ENCODE measurements around the gene CFLAR.
"Not testable (repeated sequence)": the region's sequence is repeated elsewhere in the genome, so short reads cannot be mapped to it uniquely, and the experiment has no call there.

Gene CFLAR

GRCh38 chr2:201116115-201116958, at the start of gene CFLAR:
TSS of gene CFLAR (plus strand) at chr2:201116164. CDS start at chr2:201129866, 13,702 bp downstream.
- DNase-seq = peak; percentile 92

GRCh38 chr2:201070948-201071478, 45.0 kb upstream of the CFLAR start:
- no peak for DNase-seq

- peak; percentile 96 for DNase-seq
These were observed 44.3 kb upstream of the CFLAR start, which contains the start of the genes HYCC2 and NDUFB3 for GRCh38 chr2:201071479-201072200. TSS of gene HYCC2 (minus strand) at chr2:201071671. CDS start at chr2:201024009, 47,662 bp downstream. TSS of gene NDUFB3 (plus strand) at chr2:201072001. CDS start at chr2:201078883, 6,882 bp downstream.

GRCh38 chr2:201072201-201072530, 43.8 kb upstream of the CFLAR start:
- no peak for DNase-seq

GRCh38 chr2:201073071-201073470, 42.9 kb upstream of the CFLAR start:
- DNase-seq = no peak

GRCh38 chr2:201074996-201075395, 41.0 kb upstream of the CFLAR start:
- no peak for DNase-seq

- DNase-seq = no peak
These were observed 31.1 kb upstream of the CFLAR start for GRCh38 chr2:201084863-201085262.

GRCh38 chr2:201090574-201090973, 25.4 kb upstream of the CFLAR start:
- DNase-seq = no peak

- DNase-seq = no peak
These were observed 22.4 kb upstream of the CFLAR start for GRCh38 chr2:201093573-201093972.

- no peak for DNase-seq
These were observed 15.5 kb upstream of the CFLAR start for GRCh38 chr2:201100497-201100896.

- no peak for DNase-seq
These were observed 10.2 kb upstream of the CFLAR start for GRCh38 chr2:201105759-201106158.

GRCh38 chr2:201107624-201108023, 8.3 kb upstream of the CFLAR start:
- DNase-seq = no peak

GRCh38 chr2:201108341-201108740, 7.6 kb upstream of the CFLAR start:
- no peak for DNase-seq

- DNase-seq = no peak
These were observed 6.8 kb upstream of the CFLAR start for GRCh38 chr2:201109186-201109585.

- DNase-seq = no peak
These were observed 5.3 kb upstream of the CFLAR start for GRCh38 chr2:201110615-201111014.

- DNase-seq = no peak
These were observed 4.9 kb upstream of the CFLAR start for GRCh38 chr2:201111096-201111495.

- no peak for DNase-seq
These were observed 1.6 kb upstream of the CFLAR start for GRCh38 chr2:201114350-201114749.

- DNase-seq = no peak
These were observed 1.1 kb upstream of the CFLAR start for GRCh38 chr2:201114846-201115245.

- peak; percentile 85 for DNase-seq
These were observed 1.2 kb downstream of the CFLAR start for GRCh38 chr2:201116959-201117734.

- not testable (repeated sequence) for DNase-seq
These were observed 1.8 kb downstream of the CFLAR start for GRCh38 chr2:201117735-201118094.

- DNase-seq = peak; percentile 92
These were observed 2.4 kb downstream of the CFLAR start for GRCh38 chr2:201118121-201118960.
